NCI-H446 (cell line): ENCODE measurements around the gene GP1BA.

Experiments
- DNase-seq, 2 experiments: peaks; one replicate each; lab custom pipeline; 2025; lab: John Stamatoyannopoulos, UW

GP1BA gene

DNA sequence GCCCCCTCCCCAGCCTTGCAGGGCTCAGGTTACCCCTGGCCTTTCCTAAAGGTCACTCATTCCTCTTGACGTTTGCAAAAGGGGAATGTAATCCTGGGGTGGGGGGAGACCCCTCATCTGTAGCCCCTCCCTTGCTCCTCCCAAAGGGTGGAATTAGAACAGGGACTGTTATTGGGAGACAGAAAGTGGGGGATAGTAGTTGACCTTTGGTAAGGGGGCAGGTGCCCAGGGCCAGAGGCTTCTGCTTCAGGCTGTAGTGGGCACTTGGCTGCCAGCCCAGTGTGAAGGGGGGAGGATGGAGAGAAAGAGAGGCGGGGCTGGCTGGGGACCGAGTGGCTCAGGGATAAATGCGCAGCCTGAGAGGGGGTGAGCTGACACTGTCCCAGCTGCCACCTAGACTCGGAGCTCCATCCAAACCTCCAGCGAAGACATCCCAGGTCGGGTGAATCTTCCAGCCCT, 18.7 kb downstream of the GP1BA start, which contains the start of gene ENO3:
TSS of gene ENO3 (plus strand) at position 374 of the 459 bp plus-strand sequence. CDS start 711 bp downstream, outside the sequence.
- DNase-seq: peak in 1 of 2 experiments; percentile 16

DNA sequence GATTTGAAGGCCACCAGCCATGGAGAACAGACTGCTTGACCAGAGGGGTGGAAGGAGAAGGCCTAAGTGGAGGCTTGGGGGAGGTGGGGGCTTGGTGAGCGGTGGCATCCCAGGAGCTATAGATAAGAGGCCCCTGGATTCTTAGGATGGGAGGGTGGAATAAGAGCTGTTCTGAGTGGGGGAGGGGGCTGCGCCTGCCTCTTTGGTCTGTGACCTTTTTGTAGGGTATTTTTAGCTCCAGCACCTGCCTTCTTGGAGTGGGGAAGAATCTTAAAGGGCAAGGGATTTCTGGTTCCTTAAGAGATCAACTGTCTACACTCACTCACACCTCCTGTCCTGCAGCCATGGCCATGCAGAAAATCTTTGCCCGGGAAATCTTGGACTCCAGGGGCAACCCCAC, 19.4 kb downstream of the GP1BA start:
- DNase-seq: no peak

DNA sequence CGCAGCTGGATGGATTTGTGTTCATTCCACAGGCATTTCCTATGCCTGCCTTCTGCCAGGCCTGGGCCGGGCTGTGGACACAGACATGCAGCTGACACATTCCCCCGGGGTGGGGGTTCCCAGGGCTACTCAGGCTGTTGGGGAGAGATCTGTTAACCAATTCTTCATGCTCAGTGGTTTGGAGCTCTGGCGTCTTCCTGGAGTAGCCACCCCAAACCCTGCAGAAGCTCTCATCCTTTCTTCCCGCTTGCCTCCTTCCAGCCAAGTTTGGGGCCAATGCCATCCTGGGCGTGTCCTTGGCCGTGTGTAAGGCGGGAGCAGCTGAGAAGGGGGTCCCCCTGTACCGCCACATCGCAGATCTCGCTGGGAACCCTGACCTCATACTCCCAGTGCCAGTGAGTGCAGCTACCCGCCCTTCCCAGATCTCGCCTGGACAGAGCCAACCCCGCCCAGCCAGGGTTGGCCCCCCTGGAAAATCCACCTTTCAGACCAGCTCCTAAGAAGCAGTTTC, 21.4 kb downstream of the GP1BA start:
- DNase-seq: no peak

DNA sequence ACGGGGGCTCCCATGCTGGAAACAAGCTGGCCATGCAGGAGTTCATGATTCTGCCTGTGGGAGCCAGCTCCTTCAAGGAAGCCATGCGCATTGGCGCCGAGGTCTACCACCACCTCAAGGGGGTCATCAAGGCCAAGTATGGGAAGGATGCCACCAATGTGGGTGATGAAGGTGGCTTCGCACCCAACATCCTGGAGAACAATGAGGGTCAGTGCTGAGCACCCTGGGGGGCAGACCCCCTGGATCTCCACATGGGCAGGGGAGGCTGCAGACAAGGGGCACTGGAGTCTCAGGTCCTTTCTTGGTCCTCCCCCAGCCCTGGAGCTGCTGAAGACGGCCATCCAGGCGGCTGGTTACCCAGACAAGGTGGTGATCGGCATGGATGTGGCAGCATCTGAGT, 23.0 kb downstream of the GP1BA start:
- DNase-seq: no peak

DNA sequence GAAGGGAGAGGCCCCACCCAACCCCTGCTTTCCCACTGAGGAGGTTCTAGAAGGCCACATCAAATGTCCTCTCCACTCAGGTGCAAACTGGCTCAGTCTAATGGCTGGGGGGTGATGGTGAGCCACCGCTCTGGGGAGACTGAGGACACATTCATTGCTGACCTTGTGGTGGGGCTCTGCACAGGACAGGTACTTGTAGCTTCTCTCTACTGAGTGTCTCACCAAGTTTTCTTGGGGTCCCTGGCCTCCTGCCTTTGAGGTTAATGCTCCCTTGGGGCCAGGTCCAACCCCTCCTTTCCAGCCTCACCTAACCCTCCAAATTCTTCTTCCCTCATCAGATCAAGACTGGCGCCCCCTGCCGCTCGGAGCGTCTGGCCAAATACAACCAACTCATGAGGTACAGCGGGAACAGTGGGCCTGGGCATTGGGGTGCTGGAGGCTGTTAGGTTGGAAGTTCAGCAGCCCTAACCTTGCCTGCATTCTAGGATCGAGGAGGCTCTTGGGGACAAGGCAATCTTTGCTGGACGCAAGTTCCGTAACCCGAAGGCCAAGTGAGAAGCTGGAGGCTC, 24.5 kb downstream of the GP1BA start:
- no peak for DNase-seq

DNA sequence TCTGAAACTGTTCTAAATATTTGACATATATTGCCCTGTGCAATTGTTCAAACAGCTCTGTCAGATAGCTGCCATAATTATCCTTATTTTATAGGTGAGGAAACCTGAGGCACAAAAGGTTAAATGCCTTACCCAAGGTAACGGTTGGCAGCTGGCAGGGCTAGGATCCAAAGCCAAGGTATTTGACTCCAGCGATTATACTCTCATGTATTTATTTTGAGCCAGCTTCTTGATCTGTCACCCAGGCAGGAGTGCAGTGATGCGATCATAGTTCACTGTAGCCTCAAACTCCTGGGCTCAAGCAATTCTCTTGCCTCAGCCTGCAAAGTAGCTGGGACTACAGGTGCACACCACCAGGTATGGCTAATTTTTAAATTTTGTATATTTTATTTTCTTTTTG, 26.0 kb downstream of the GP1BA start:
- DNase-seq: no peak

DNA sequence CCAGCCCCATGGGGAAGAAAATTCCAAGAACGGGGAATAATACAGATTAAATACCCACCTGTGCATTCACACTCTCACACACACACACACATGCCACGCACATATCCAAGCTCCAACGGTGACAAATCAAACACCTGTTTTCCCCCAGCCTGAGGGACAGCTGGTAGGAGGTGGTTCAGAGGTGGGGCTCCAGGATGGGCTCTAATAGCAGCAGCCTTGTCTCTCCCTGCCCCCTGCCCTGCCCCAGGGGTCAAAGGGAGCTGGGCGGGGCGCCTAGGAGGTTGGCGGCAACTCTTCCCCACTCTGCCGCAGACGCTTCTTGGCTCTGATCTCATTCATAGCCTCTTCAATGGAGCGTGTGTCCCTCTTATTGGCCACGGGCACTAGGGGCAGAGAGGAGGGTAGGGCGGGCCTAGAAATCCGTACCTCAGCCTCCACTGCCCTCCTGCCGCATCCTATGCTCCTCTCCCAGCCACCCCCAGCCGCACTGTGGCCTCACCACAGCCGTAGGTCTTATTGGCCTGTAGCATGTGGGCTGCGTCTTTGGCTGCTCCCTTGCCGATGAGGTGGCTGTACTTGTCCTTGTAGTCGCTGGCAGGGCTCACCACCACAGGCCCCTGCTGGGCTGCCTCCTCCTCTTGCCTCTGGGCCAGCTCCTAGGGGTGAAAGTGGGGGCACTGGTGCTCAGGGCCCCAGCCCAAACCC, 27.3 kb downstream of the GP1BA start:
- no peak for DNase-seq

DNA sequence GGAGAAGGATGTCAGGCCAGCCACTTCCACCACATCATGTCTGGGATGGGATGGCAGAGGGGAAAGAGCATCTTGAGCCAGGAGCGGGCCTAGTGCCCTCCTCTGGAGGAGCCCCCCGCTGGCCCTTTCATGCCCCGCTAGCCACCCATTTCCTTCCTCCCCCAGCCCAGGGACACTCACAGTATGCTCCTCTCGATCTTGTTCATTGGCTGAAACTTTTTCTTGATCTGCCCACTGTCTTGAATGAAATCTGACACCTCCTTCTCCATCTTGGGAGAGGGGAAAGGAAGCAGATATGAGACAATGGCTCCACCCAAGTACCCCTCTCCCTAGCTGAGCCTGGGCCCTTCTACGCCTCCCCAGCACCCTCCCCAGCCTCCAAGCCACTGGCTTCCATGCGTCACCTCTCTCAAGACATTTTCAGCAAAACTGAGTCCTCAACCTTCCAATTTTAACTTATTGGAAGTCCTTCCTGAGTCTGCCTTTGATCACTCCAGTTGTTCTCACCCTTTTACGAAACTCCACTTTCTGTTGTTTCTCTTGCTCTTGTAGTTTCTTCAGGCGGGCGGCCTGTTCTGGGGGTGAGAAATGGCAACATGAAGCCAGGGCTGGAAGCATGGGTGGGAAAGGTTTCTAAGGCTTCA, 28.3 kb downstream of the GP1BA start:
- no peak for DNase-seq

DNA sequence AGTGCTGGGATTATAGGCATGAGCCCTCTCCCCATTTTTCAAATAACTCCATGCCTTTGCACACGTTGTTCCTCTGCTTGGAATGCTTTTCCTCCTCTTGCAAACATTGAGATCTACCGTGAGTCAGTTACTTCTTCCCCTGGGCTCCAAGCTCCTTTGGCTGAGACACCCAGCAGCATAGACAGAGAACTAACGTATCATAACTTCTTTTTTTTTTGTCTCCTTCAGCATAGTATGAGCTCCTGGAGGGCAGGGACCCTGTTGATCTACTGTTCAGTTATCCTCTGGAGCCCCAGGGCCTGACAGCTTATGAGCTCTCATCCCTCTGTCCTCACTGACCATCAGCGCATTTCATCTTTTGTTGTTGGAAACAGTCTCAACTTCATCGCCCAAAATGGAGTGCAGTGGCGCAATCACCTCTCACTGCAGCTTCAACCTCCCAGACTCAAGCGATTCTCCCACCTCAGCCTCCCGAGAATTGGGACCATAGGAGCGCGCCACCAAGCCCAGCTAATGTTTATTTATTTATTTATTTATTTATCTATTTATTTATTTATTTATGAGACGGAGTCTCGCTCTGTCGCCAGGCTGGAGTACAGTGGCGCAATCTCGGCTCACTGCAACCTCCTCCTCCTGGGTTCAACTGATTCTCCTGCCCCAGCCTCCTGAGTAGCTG, 33.4 kb downstream of the GP1BA start:
- no peak for DNase-seq

DNA sequence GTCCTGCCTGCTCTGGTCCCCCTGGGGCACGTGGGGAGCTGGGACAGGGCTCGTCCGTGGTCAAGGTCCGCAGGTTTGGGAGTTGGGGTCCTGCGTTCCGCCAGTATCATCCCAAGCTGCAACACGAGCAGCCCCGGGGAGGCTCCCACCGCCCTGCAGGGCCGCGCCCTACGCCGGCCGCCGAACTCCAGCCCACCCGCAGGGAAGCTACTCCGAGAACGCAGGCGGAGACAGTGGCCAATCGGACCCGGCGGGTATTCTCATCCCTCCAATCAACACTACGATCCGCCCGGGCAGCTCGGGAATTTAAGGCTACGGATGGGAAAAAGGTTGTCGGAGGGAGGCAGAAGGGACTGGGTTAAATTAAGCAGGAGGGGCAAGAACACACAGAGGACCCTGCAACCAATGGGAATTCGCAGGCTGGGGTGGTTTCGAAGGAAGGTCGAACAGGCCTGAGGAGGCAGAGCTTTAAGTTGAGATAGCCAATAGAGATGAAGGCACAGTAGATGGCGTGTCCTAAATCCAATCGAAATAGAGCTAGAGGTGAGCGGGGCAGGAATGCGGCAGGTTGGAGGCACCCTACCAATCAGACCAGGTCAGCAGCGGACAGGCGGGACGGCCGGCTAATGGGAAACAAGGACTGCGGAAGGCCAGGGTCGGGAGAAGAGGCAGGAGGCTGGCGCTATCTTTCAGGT, 34.9 kb downstream of the GP1BA start:
- peak; percentile 97 to 98 for DNase-seq

DNA sequence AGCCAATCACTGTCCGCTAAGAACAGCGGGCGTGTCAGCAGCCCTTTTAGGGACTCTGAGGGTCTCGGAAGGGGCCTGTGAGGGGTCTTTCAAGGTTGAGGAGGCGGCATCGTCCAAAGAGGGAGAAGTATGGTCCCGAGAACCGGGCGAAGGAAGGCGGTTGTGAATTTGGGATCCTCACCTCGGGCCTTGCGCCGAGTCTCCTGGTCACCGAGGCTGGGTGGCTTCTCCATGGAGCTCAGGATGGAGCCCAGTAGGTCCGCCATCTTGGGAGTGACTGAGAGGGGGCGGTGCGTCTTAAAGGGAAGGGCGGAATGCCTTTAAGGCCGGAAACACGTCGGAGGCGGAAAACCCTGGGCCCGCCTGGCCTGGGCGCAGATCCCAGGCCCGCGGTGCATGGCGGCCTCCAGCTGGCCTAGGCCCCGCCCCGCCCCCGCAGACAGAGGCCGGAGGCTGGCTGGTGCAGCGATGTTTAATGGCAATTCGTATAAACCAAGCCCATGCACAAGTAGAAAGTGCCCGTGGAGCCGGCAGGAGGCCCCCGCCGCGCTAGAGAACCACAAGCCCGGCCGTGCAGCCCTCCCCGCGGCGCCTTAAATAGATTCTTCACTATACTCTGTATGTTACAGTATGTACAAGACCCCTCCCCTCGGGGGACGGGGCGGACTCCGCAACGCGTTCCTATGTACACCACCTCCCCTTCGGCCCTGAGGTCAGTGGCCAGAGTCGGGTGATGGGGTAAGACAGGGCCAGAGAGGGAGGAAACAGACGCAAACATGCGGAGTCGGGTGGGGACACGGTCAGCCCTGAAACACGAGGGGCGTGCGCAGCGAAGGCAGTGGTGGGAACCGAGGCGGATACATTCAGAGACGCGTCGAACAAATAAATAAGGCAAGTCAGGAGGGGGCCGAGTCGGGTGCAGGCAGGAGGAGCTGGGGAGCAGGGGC, 35.7 kb downstream of the GP1BA start, which contains the start of gene SPAG7:
TSS of gene SPAG7 (minus strand) at position 279 of the 947 bp plus-strand sequence. CDS start at position 266, 13 bp downstream.
- peak; percentile 89 to 94 for DNase-seq

DNA sequence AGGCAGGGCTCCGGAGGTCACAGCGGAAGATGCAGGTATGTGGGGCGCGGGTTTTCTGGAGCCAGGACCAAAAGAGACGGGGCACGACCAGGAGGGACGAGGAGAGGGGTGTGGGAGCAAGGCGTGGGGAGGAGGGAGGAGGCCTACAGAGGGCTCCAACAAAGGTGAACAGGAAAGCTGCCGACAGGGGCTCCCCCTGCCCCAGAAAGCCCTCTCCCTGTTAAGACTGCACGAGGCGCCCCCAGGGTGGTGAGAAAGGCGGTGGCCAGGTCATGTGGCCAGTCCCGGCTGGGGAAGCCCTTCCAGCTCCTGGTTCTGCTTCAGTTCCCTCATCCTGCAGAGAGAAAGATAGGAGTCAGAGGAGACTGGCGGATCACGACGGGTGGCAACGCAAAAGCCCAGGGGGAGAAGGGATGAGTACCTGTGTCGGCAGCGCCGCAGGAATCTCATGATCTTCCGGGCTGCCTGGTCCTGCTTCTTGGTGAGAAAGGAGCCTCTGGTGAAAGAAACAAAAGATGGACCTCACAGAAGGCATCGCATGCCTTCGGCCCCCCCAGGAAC, 36.5 kb downstream of the GP1BA start:
- no peak for DNase-seq

DNA sequence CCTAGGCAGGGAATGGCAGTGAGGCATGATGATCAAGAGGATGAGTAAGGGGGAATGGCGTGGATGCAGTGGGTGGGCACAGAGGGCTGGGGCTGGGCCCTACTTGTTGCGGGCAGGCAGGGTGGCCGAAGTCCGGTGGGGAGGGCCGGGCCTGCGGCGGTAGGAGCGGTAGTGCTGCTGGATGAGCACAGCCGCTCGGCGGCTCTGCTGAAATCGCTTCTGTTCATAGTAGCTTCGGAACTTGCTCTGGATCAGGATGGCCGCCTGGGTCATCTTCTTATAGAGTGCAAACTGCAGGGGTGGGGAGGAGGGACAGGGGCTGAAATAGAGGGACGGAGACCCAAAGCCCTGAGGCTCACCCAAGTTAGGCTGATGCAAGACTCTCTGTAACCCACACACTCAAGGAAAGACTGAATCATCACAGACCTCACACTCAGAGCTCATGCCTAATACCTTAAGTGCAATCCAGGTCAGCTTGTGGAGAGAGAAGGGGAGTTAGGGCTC, 37.0 kb downstream of the GP1BA start:
- DNase-seq: no peak

DNA sequence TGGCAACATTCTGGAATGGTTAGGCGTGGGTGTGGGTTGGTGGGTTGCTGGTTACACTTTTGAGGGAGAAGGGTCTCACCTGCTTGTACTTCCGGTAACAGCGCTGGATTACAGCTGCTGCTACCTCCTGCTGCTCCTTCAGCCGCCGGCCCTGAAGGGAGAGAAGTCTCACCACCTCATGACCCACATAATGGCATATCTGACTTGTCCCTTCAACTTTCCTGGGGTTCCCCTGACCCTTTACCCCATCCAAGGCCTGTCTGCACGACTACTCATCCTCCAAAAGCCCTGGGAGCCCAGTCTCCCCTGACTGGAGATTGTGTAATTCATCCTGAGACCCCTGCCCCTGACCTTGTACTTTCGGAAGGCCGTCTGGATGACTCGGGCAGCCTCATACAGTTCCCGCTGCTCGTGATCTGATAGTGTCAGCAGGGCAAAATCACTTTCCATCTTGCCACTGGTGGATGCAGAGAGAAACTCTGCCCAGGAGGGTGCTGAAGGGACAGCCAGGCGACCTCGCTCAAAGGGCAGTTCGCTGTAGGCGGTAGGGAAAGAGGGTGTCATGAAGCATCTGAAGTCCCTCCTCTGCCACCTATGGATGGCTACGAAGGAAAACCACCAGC, 37.6 kb downstream of the GP1BA start:
- no peak for DNase-seq

DNA sequence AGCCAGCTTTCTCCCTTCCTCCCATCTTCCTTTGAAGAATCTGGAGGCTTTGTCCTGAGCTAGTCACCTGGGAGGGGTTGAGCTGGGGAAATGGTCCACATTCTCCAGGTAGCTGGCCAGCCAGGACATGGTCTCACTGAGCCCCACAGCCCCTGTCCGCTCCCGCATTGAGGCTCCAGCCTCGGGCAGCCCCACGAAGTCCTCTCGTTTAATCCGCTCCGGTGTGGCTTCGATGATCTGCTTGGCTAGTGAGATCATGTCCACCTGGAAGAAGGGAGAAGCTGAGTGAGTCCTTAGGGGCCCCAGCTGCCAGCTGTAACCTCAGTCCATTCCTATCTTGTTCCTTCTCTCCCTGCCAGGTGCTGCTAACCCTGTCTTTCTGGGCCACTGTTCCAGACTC, 38.2 kb downstream of the GP1BA start:
- DNase-seq: no peak

DNA sequence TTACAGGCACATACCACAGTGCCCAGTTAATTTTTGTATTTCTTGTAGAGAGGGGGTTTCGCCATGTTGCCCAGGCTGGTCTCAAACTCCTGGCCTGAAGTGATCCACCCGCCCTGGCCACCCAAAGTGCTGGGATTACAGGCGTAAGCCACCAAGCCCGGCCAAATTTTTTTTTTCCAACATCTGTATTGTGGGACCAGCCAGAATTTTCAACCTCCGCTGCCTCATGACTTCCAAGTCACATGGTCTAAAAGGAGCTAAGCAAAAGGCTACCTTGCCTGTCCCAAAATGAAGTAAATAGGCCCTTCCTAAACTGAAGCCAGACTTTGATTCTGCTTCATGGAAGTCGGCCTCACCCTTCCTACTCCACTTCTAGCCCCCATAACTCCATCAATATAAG, 39.7 kb downstream of the GP1BA start:
- DNase-seq: no peak

DNA sequence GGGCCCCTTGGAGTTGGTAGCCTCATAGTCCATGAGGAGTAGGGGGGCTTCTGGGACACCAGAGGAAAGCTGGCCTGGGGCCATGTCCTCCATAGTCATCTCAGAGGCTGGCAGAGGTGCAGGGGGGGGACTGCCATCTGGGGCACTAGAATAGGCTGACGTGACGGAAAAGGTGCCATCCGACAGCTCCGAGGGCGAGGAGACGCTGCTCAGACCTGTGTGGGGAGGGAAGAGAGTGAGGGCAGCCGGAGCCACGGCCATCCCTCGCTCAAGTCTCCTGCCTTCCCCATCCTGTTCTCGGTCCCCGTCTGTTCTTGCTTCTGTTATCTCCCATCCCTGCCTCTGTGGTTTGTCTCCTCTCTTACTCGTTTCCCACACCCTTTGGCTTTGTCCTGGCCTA, 40.2 kb downstream of the GP1BA start:
- no peak for DNase-seq

DNA sequence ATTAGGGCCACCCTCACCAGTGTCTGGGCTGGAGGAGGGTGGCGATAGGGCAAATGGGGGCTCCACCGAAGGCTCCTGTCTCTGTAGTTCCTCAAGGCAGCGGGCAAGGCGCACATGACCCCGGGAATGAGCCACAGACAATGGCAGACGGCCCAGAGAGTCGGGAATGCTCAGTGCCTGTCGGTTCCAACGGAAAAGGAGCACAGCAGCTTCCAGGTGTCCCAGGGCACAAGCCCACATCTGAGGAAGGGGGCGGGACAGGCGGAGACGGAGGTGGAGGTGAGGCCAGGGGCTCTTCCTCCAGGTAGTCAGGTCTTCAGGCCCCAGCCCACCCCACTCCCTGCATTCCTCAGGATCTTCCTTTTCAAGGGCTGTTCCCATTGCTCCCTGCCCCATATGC, 40.7 kb downstream of the GP1BA start:
- no peak for DNase-seq

DNA sequence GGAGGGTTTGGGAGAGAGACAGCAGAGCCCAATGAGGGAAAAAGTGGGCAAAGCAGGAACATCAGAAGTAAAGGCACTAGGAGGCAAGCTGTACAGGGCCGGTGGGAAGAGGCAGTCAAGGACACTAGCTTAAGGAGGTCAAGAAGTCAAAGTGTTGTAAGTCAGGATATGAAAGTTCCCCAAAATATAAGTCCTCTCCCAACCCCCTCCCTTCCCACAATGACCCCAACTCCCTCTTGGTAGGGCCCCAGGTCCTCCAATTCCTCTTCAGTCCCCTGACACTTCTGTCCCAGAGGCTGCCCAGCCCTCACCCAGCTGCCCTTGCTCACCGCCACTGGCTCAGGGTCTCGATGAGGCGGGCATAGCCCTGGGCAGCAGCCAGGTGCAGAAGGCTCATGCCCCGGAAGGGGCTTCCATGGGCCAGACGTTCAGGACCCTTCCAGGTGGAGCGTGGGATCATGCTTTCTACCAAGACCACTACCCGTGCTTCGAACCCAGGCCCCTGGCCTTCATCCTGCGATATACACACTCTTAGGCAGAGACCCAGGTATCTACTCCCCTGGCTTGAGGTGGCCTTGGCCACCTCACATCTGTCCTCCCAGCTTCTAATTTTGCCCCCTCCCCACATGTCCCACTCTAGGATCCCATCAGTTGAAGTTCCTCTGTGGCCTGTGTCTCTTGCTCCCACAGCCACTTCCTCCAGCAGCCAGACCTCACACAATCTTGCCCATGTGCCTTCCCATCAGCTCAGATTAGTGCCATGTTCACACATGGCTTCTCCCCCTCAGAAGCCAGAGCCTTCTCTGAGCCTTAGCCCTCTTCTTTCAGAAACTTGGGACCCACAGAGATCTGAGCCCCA, 41.4 kb downstream of the GP1BA start:
- no peak for DNase-seq
